Breast epithelium (tissue), 3 donors: ENCODE results near the gene ZZZ3.

Source experiments
- POLR2A ChIP-seq: fragments of 450-650 bp; IDR thresholded peaks from one replicate; pipeline ENCODE4 v1.6.1; 2016; ENCODE audit warnings: antibody characterized with exemption, mild to moderate bottlenecking, moderate library complexity
- TF ChIP-seq, protein P1 (sequence below), 3 donors: fragments of 450-650 bp; IDR thresholded peaks; one replicate each; pipeline ENCODE4 v1.5.1; 2016 to 2017; ENCODE audit warnings: antibody characterized with exemption in 3 of 3, mild to moderate bottlenecking in 3 of 3, moderate library complexity in 3 of 3

DNA sequence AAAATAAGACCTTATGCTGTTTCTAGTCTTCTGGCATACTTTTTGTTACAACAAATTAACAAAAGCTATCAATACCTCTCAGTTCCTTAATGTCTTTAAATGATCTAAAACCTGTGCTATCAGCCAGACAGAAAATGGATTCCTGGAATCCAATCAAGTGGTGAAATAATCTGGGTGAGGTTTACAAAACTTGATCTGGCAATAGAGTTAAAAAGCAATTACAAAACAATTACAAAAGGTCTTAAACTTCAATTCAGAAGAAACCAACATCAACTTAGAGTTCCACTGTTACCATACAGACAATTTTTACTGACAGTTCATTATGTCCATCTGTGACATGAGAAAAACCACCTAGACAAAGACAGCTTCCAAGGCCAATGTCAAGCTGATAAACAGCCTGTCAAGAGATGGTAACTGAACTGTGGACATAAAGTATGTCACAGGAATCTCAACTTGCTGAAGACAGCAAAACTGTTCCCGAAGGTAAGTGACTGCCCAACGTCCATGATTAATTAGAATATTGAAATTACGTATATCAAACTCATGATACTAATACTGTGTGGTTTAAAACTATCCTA, 17.4 kb downstream of the ZZZ3 start:
- TF ChIP-seq, protein P1, sequence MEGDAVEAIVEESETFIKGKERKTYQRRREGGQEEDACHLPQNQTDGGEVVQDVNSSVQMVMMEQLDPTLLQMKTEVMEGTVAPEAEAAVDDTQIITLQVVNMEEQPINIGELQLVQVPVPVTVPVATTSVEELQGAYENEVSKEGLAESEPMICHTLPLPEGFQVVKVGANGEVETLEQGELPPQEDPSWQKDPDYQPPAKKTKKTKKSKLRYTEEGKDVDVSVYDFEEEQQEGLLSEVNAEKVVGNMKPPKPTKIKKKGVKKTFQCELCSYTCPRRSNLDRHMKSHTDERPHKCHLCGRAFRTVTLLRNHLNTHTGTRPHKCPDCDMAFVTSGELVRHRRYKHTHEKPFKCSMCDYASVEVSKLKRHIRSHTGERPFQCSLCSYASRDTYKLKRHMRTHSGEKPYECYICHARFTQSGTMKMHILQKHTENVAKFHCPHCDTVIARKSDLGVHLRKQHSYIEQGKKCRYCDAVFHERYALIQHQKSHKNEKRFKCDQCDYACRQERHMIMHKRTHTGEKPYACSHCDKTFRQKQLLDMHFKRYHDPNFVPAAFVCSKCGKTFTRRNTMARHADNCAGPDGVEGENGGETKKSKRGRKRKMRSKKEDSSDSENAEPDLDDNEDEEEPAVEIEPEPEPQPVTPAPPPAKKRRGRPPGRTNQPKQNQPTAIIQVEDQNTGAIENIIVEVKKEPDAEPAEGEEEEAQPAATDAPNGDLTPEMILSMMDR (IDR thresholded peaks at IDR 0.05) = no peak
- TF ChIP-seq POLR2A = no peak
